H9 (cell line): ENCODE data around the gene TRMT6. TPM values are rescaled to one million over a fixed set of nuclear protein-coding genes. Genes with fewer than 3 reads are reported as not detected.

Experiments
- DNase-seq: peaks from one replicate; pipeline ENCODE4 v3.0.0-alpha.2; 2017
- H2AFZ ChIP-seq: one replicate; pipeline ENCODE4 v1.6.1; 2013; ENCODE audit warnings: mild to moderate bottlenecking, low read length, control low read depth, moderate library complexity
- H2AK5ac ChIP-seq: 2 replicates; pipeline ENCODE4 v1.6.1; 2013; ENCODE audit warnings: low read length, control low read depth, mixed read lengths; ENCODE audit not compliant: insufficient read length
- H2BK120ac ChIP-seq: one replicate; pipeline ENCODE4 v1.6.1; 2013; ENCODE audit warnings: low read depth, mild to moderate bottlenecking, low read length, control low read depth, inconsistent platforms; ENCODE audit not compliant: poor library complexity, severe bottlenecking
- H2BK12ac ChIP-seq: 2 replicates; pipeline ENCODE4 v1.6.1; 2013; ENCODE audit warnings: low read length, control low read depth, mixed read lengths, low read depth; ENCODE audit not compliant: insufficient read length
- H2BK15ac ChIP-seq: 2 replicates; pipeline ENCODE4 v1.6.1; 2013; ENCODE audit warnings: low read depth, low read length, control low read depth
- H2BK20ac ChIP-seq: one replicate; pipeline ENCODE4 v1.6.1; 2013; ENCODE audit warnings: low read depth, mild to moderate bottlenecking, low read length, control low read depth, inconsistent platforms; ENCODE audit not compliant: poor library complexity, severe bottlenecking
- H2BK5ac ChIP-seq: 2 replicates; pipeline ENCODE4 v1.6.1; 2013; ENCODE audit warnings: low read length, control low read depth, mixed read lengths; ENCODE audit not compliant: insufficient read length
- H3K14ac ChIP-seq: 2 replicates; pipeline ENCODE4 v1.6.1; 2013; ENCODE audit warnings: low read length, control low read depth; ENCODE audit not compliant: insufficient read depth
- H3K18ac ChIP-seq: 2 replicates; pipeline ENCODE4 v1.6.1; 2013; ENCODE audit warnings: low read depth, mild to moderate bottlenecking, mixed read lengths, low read length, control low read depth; ENCODE audit not compliant: insufficient read length
- H3K23ac ChIP-seq: 2 replicates; pipeline ENCODE4 v1.6.1; 2013; ENCODE audit warnings: low read length, control low read depth, mixed read lengths, low read depth; ENCODE audit not compliant: insufficient read length
- H3K23me2 ChIP-seq: 2 replicates; pipeline ENCODE4 v1.6.1; 2013; ENCODE audit warnings: low read depth, mild to moderate bottlenecking, mixed read lengths, low read length, control low read depth; ENCODE audit not compliant: insufficient read length, poor library complexity, severe bottlenecking
- H3K27ac ChIP-seq: 2 replicates; pipeline ENCODE4 v1.5.1; 2013; ENCODE audit warnings: low read length, control low read depth, mixed read lengths, low read depth; ENCODE audit not compliant: insufficient read length
- H3K27me3 ChIP-seq: 2 replicates; pipeline ENCODE4 v1.6.1; 2013; ENCODE audit warnings: low read length, control low read depth, inconsistent platforms; ENCODE audit not compliant: insufficient read depth
- H3K4ac ChIP-seq: 2 replicates; pipeline ENCODE4 v1.6.1; 2013; ENCODE audit warnings: low read depth, mild to moderate bottlenecking, control low read depth, inconsistent platforms, low read length, moderate library complexity
- H3K4me1 ChIP-seq: 2 replicates; pipeline ENCODE4 v1.6.1; 2013; ENCODE audit warnings: low read length, control low read depth, inconsistent platforms; ENCODE audit not compliant: insufficient read depth
- H3K4me2 ChIP-seq: 2 replicates; pipeline ENCODE4 v1.6.1; 2013; ENCODE audit warnings: low read length, control low read depth, mixed read lengths; ENCODE audit not compliant: insufficient read length, insufficient read depth
- H3K56ac ChIP-seq: 2 replicates; pipeline ENCODE4 v1.6.1; 2013; ENCODE audit warnings: low read depth, mild to moderate bottlenecking, mixed read lengths, low read length, control low read depth; ENCODE audit not compliant: insufficient read length
- H3K79me1 ChIP-seq: 2 replicates; pipeline ENCODE4 v1.6.1; 2013; ENCODE audit warnings: low read depth, mild to moderate bottlenecking, moderate library complexity, low read length, control low read depth, inconsistent platforms; ENCODE audit not compliant: insufficient read depth, poor library complexity, severe bottlenecking
- H3K79me2 ChIP-seq: 2 replicates; pipeline ENCODE4 v1.6.1; 2013; ENCODE audit warnings: low read length, control low read depth, inconsistent platforms; ENCODE audit not compliant: insufficient read depth
- H3K9ac ChIP-seq: 2 replicates; pipeline ENCODE4 v1.6.1; 2013; ENCODE audit warnings: low read length, control low read depth, mixed read lengths; ENCODE audit not compliant: insufficient read length; ENCODE audit errors: extremely low read depth
- H3K9me3 ChIP-seq: one replicate; pipeline ENCODE4 v1.6.1; 2013; ENCODE audit warnings: low read depth, low read length, inconsistent platforms; ENCODE audit not compliant: control insufficient read depth
- H3T11ph ChIP-seq: one replicate; pipeline ENCODE4 v1.6.1; 2013; ENCODE audit warnings: mild to moderate bottlenecking, low read length, control low read depth, inconsistent platforms
- H4K20me1 ChIP-seq: one replicate; pipeline ENCODE4 v1.6.1; 2013; ENCODE audit not compliant: control insufficient read depth, insufficient read length, insufficient read depth
- H4K5ac ChIP-seq: 2 replicates; pipeline ENCODE4 v1.6.1; 2013; ENCODE audit warnings: low read depth, mild to moderate bottlenecking, mixed read lengths, low read length, control low read depth; ENCODE audit not compliant: insufficient read length
- H4K8ac ChIP-seq: replicated peaks from 2 replicates; pipeline ENCODE4 v1.6.1; 2013; ENCODE audit warnings: low read length, control low read depth, mixed read lengths, low read depth; ENCODE audit not compliant: insufficient read length
- H4K91ac ChIP-seq: 2 replicates; pipeline ENCODE4 v1.6.1; 2013; ENCODE audit warnings: low read depth, mild to moderate bottlenecking, moderate library complexity, mixed read lengths, low read length, control low read depth; ENCODE audit not compliant: insufficient read length
- H3K27ac Mint-ChIP-seq, 3 experiments: 2 replicates in 2 of 3; 3 replicates in 1 of 3; pipeline ENCODE4 v1.8.0; 2020 to 2021; ENCODE audit warnings: mixed read lengths in 3 of 3, mild to moderate bottlenecking in 1 of 3, moderate library complexity in 1 of 3
- H3K27me3 Mint-ChIP-seq: 2 replicates; pipeline ENCODE4 v1.8.0; 2021; ENCODE audit warnings: low read depth, mild to moderate bottlenecking, moderate library complexity, mixed read lengths
- H3K36me3 Mint-ChIP-seq, 3 experiments: 2 replicates in 2 of 3; 3 replicates in 1 of 3; pipeline ENCODE4 v1.8.0; 2020 to 2021; ENCODE audit warnings: low read depth in 3 of 3, mixed read lengths in 3 of 3; ENCODE audit not compliant: insufficient read depth in 1 of 3
- H3K4me1 Mint-ChIP-seq, 2 experiments: 2 replicates each; pipeline ENCODE4 v1.8.0; 2020; ENCODE audit warnings: mixed read lengths in 2 of 2
- H3K4me3 Mint-ChIP-seq, 2 experiments: 2 replicates in 1 of 2; 3 replicates in 1 of 2; pipeline ENCODE4 v1.8.0; 2020 to 2021; ENCODE audit warnings: mild to moderate bottlenecking in 2 of 2, mixed read lengths in 2 of 2, moderate library complexity in 1 of 2
- H3K9me3 Mint-ChIP-seq, 2 experiments: 2 replicates in 1 of 2; 3 replicates in 1 of 2; pipeline ENCODE4 v1.8.0; 2020; ENCODE audit warnings: mild to moderate bottlenecking in 2 of 2, mixed read lengths in 2 of 2, moderate library complexity in 1 of 2
- WGBS: extraction: QIAGEN DNeasy Blood & Tissue Kit; methylation state at CpG from one replicate; pipeline ENCODE4 v1.1.7; 2013; ENCODE audit warnings: missing lambda C conversion rate, low lambda C conversion rate, mixed read lengths; ENCODE audit not compliant: insufficient read length; ENCODE audit errors: extremely low coverage; 5-methylcytosine and 5-hydroxymethylcytosine counted together
- total RNA-seq: library from RNA; stranded (reverse); gene quantifications from 2 replicates; pipeline ENCODE4 v1.2.1, GENCODE V29; 2021
- TF ChIP-seq, protein P1 (sequence below): fragments of 200-600 bp; sonication (generic); conservative IDR thresholded peaks from 3 replicates; pipeline ENCODE4 v1.8.0; 2021; ENCODE audit warnings: antibody characterized with exemption, mild to moderate bottlenecking

The TRMT6 gene
- total RNA-seq, 1 experiment from 2014 or later: 34.4 TPM

DNA sequence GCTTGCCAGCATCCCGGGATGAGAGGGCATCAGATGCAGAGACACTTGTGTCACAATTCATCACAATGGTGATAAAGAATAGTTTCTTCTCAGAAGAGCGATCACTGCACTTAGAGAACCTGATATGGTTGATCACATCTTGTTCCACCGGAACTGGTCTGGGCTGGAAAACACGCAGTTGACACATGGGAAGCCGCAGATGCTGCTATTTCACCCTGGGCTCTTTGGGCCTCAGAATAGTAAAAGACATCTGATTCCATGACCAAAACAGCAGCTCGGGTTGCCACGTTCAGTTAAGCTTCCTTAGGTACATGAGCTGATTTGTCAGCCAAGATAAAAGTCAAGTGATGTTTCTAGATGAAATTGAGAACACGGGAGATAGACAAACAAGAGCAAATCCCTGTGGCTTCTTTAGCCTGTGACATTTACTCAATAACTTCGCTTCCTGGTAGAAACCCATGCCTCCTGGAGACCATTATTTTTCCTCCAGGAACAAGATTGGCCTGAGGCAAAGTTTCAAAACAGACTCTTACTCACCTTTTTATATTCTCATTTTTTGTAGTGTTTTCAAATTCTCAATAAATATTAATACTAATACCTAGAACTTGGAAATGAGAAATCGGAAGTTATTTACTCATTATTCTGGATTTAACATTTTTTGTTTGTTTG lies 59.4 kb downstream of the TRMT6 start:
- Histone ChIP-seq H2BK120ac (no peak overlapping the region), H3K4me2 (no peak overlapping the region), H2BK15ac (no peak overlapping the region), H4K5ac (no peak overlapping the region), H3T11ph (no peak overlapping the region), H3K27me3 (no peaks in the 10 kb centered on the region), H3K23me2 (no peaks in the 10 kb centered on the region), H3K18ac (no peak overlapping the region), H3K9me3 (no peaks in the 10 kb centered on the region), H2AK5ac (no peak overlapping the region), H2BK12ac (no peak overlapping the region), H4K91ac (no peak overlapping the region), H4K20me1 (no peaks in the 10 kb centered on the region), H2AFZ (no peak overlapping the region), H3K4ac (no peak overlapping the region), H3K9ac (no peak overlapping the region), H3K79me1 (no peaks in the 10 kb centered on the region), H3K23ac (no peak overlapping the region), H4K8ac (no peak overlapping the region), H2BK5ac (no peak overlapping the region), H3K79me2 (no peaks in the 10 kb centered on the region; the same call in 1 of the 2 replicates), H3K27ac (no peak overlapping the region), H3K14ac (no peak overlapping the region), H2BK20ac (no peak overlapping the region), H3K56ac (no peak overlapping the region), H3K4me1 (no peaks in the 10 kb centered on the region)
- Mint-ChIP-seq H3K36me3 (no peaks in the 10 kb centered on the region), H3K9me3 (no peaks in the 10 kb centered on the region), H3K27me3 (peaks cover 6% of the 10 kb centered on the region; the same call in 1 of the 2 replicates), H3K4me1 (no peaks in the 10 kb centered on the region), H3K27ac (no peak overlapping the region), H3K4me3 (no peak overlapping the region)
- no CpG with 5 or more reads among the region's 10 CpGs for WGBS
- DNase-seq: no peak
- TF ChIP-seq, protein P1, sequence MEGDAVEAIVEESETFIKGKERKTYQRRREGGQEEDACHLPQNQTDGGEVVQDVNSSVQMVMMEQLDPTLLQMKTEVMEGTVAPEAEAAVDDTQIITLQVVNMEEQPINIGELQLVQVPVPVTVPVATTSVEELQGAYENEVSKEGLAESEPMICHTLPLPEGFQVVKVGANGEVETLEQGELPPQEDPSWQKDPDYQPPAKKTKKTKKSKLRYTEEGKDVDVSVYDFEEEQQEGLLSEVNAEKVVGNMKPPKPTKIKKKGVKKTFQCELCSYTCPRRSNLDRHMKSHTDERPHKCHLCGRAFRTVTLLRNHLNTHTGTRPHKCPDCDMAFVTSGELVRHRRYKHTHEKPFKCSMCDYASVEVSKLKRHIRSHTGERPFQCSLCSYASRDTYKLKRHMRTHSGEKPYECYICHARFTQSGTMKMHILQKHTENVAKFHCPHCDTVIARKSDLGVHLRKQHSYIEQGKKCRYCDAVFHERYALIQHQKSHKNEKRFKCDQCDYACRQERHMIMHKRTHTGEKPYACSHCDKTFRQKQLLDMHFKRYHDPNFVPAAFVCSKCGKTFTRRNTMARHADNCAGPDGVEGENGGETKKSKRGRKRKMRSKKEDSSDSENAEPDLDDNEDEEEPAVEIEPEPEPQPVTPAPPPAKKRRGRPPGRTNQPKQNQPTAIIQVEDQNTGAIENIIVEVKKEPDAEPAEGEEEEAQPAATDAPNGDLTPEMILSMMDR: no peak
